Activated T-helper 1 cell treated with anti-CD3 and anti-CD28 coated beads, Interleukin-12 subunit alpha, Interleukin-12 subunit beta, Interleukin-2, Interleukin-4 antibody, amounts not matched to agents 30 ng/mL and 10 ng/mL and 1 ng/mL, durations not matched to agents 14 hours and 24 hours and 36 hours (primary cell): Measurements from ENCODE around the gene CCPG1. TPM values are rescaled to one million over a fixed set of nuclear protein-coding genes. Genes with fewer than 3 reads are reported as not detected.
"Not testable (repeated sequence)": the region's sequence is repeated elsewhere in the genome, so short reads cannot be mapped to it uniquely, and the experiment has no call there.

Experiments
- DNase-seq: peaks from one replicate; pipeline ENCODE4 v3.0.0; 2021; ENCODE audit warnings: low spot score
- H3K27ac Mint-ChIP-seq: one replicate; pipeline ENCODE4 v1.8.0; 2021; ENCODE audit warnings: mild to moderate bottlenecking, mixed read lengths
- H3K27me3 Mint-ChIP-seq: one replicate; pipeline ENCODE4 v1.8.0; 2022; ENCODE audit warnings: mild to moderate bottlenecking, moderate library complexity, mixed read lengths; ENCODE audit not compliant: insufficient read depth
- H3K36me3 Mint-ChIP-seq: one replicate; pipeline ENCODE4 v1.8.0; 2021; ENCODE audit warnings: low read depth, mixed read lengths
- H3K4me1 Mint-ChIP-seq: one replicate; pipeline ENCODE4 v1.8.0; 2021; ENCODE audit warnings: low read depth, mixed read lengths
- H3K4me3 Mint-ChIP-seq: one replicate; pipeline ENCODE4 v1.8.0; 2021; ENCODE audit warnings: mild to moderate bottlenecking, moderate library complexity, mixed read lengths
- H3K9me3 Mint-ChIP-seq: one replicate; pipeline ENCODE4 v1.8.0; 2021; ENCODE audit warnings: mixed read lengths
- intact Hi-C: fragments of 100-400 bp; cut with micrococcal nuclease; formaldehyde crosslinking; loops from one replicate; pipeline ENCODE4 v1.15.1; 2024
- total RNA-seq: library from RNA; stranded (reverse); gene quantifications from 2 replicates; pipeline ENCODE4 v1.2.3, GENCODE V29; 2022

CCPG1 gene, protein sequence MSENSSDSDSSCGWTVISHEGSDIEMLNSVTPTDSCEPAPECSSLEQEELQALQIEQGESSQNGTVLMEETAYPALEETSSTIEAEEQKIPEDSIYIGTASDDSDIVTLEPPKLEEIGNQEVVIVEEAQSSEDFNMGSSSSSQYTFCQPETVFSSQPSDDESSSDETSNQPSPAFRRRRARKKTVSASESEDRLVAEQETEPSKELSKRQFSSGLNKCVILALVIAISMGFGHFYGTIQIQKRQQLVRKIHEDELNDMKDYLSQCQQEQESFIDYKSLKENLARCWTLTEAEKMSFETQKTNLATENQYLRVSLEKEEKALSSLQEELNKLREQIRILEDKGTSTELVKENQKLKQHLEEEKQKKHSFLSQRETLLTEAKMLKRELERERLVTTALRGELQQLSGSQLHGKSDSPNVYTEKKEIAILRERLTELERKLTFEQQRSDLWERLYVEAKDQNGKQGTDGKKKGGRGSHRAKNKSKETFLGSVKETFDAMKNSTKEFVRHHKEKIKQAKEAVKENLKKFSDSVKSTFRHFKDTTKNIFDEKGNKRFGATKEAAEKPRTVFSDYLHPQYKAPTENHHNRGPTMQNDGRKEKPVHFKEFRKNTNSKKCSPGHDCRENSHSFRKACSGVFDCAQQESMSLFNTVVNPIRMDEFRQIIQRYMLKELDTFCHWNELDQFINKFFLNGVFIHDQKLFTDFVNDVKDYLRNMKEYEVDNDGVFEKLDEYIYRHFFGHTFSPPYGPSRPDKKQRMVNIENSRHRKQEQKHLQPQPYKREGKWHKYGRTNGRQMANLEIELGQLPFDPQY
- 15.0 TPM in 2 replicates for total RNA-seq

DNA sequence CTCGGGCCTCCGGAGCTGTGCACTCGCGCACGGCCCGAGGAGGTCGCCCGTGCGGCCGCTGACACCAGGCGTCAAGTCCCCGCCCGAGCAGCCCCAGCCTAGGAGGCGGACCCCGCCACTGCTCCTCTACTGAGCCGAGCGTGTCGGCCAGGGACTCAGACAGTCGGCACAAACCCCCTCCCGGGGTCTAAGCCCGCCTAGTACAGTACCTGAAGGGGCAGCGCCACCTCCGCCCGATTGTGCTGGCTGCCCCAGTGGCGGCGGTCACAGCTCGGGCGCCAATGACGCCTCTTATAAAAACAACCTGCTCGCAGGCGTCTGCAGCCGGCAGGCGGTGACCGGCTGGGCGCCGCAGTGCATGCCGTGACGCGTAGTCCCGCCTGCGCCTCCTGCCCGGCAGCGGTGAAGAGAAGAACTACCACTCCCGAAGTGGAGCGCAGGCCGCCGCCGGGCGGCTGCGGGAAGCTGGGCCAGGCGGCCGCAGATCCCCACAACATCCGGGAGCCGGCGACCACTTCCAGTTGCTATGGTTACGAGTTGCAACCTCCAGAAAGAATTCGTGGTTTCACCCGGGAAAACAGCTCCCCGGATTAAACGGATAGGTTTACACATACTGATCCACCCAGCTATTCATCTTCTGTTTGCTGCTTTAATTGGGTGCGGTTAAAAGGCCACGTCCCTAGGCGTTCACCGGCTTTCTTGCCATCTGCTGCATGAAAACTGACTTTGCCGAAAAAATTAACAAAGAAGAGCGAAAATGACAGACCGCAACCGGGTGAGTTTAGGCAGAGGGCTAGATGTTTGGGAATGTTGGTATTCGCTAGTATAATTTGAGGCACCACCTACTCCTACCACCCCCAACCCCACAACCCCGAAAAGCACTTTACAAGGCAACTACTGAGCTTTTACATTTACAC, at the start of gene CCPG1, which contains the start of gene PIERCE2:
CCPG1 (minus strand) TSS at position 348 of the 917 bp plus-strand sequence. CDS start 18,935 bp downstream, outside the sequence.
PIERCE2 (plus strand) TSS at position 484 of the 917 bp plus-strand sequence; CDS start at position 758, 274 bp downstream.
- no peaks in the 10 kb centered on the region for H3K27me3 Mint-ChIP-seq
- intact Hi-C loops = loop anchor here (1.0 to 5.0 kb wide), 8 partner anchors 27 to 834 kb away; partner anchors contain the start of genes PIGB, PIGBOS1 and RFX7
- H3K27ac Mint-ChIP-seq = peak within 1 kb of the TSS; percentile 95
- no peaks in the 10 kb centered on the region for H3K9me3 Mint-ChIP-seq
- H3K4me3 Mint-ChIP-seq = peak within 1 kb of the TSS; percentile 98
- peak; percentile 89 for DNase-seq
- peaks cover 25% of the 10 kb centered on the region for H3K4me1 Mint-ChIP-seq
- peaks cover 4% of the 10 kb centered on the region for H3K36me3 Mint-ChIP-seq

DNA sequence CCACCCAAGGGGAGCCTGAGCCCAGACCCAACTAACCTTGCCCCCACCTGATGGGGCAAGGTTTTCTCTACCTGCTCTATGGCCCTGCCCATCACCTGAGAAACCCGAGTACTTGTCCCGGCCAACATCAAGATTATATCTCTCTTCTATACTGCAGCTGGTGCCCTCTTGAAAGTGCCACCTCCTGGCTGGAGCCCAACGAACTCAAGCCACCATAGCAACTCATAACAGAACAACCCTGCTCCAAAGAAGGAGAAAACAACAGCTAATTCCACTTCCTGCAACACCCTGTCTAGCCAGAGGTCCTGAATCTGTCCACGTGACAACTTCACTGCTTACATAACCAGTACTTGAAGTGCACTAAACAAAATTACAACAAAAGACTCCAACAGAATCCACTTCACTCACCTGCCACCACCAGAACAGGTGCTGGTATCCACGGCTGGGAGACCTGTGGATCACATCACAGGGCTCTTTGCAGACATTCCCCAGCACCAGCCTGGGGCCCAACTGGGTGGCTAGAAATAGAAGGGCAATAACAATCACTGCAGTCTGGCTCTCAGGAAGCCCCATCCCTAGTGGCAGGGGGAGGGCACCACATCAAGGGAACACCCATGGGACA, 49.4 kb upstream of the CCPG1 start:
- H3K9me3 Mint-ChIP-seq = peaks cover 6% of the 10 kb centered on the region
- no peak overlapping the region for H3K4me3 Mint-ChIP-seq
- no peaks in the 10 kb centered on the region for H3K4me1 Mint-ChIP-seq
- no peak for DNase-seq
- peaks cover 2% of the 10 kb centered on the region for H3K27me3 Mint-ChIP-seq
- no peaks in the 10 kb centered on the region for H3K36me3 Mint-ChIP-seq
- no peak overlapping the region for H3K27ac Mint-ChIP-seq
- intact Hi-C loops = no loop called here

DNA sequence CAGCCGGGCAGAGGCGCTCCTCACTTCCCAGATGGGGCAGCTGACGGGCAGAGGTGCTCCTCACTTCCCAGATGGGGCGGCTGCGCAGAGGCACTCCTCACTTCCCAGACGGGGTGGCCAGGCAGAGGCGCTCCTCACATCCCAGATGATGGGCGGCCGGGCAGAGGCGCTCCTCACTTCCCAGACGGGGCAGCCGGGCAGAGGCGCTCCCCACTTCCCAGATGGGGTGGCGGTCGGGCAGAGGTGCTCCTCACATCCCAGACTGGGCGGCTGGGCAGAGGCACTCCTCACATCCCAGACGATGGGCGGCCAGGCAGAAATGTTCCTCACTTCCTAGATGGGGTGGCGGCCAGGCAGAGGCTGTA, 38.9 kb upstream of the CCPG1 start:
- intact Hi-C loops, H3K4me3 Mint-ChIP-seq, H3K27me3 Mint-ChIP-seq, DNase-seq, H3K9me3 Mint-ChIP-seq, H3K4me1 Mint-ChIP-seq, H3K36me3 Mint-ChIP-seq, H3K27ac Mint-ChIP-seq: not testable (repeated sequence)

DNA sequence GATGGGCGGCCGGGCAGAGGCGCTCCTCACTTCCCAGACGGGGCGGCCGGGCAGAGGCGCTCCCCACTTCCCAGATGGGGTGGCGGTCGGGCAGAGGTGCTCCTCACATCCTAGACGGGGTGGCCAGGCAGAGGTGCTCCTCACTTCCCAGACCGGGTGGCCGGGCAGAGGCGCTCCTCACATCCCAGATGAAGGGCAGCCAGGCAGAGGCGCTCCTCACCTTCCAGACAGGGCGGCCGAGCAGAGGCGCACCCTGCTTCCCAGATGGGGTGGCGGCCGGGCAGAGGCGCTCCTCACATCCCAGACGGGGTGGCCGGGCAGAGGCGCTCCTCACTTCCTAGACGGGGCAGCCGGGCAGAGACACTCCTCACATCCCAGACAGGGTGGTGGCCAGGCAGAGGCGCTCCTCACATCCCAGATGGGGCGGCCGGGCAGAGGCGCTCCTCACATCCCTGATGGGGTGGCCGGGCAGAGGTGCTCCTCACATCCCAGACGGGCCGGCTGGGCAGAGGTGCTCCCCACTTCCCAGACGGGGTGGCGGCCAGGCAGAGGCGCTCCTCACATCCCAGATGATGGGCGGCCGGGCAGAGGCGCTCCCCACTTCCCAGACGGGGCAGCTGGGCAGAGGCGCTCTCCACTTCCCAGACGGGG, 38.3 kb upstream of the CCPG1 start:
- H3K27ac Mint-ChIP-seq, H3K4me3 Mint-ChIP-seq, H3K4me1 Mint-ChIP-seq, H3K36me3 Mint-ChIP-seq, DNase-seq, H3K9me3 Mint-ChIP-seq, intact Hi-C loops, H3K27me3 Mint-ChIP-seq: not testable (repeated sequence)

DNA sequence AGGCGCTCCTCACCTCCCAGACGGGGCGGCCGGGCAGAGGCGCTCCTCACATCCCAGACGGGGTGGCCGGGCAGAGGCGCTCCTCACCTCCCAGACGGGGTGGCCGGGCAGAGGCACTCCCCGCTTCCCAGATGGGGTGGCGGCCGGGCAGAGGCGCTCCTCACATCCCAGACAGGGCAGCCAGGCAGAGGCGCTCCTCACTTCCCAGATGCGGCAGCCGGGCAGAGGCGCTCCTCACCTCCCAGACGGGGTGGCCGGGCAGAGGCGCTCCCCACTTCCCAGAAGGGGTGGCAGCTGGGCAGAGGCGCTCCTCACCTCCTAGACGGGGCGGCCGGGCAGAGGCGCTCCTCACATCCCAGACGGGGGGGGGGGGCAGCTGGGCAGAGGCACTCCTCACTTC, 37.8 kb upstream of the CCPG1 start:
- H3K9me3 Mint-ChIP-seq, H3K4me3 Mint-ChIP-seq, intact Hi-C loops, H3K4me1 Mint-ChIP-seq, H3K36me3 Mint-ChIP-seq, DNase-seq, H3K27me3 Mint-ChIP-seq, H3K27ac Mint-ChIP-seq: not testable (repeated sequence)

DNA sequence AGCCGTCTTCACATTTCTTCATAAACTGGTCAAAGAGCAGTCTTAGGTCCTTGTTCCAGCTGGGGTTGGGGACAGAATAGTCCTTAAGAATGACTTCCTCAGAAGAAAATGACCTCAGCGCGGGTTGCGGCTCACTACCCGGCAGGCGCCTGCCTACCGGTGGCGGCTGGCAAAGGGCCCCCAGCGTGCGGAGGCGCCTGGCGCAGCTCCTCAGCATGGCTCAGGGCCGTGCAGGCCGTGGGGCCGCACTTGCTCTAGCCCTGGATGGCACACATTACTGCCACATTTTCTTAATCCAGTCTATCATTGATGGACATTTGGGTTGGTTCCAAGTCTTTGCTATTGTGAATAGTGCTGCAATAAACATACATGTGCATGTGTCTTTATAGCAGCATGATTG, 35.0 kb upstream of the CCPG1 start:
- H3K9me3 Mint-ChIP-seq, H3K27ac Mint-ChIP-seq, H3K4me1 Mint-ChIP-seq, DNase-seq, intact Hi-C loops, H3K4me3 Mint-ChIP-seq, H3K27me3 Mint-ChIP-seq, H3K36me3 Mint-ChIP-seq: not testable (repeated sequence)

DNA sequence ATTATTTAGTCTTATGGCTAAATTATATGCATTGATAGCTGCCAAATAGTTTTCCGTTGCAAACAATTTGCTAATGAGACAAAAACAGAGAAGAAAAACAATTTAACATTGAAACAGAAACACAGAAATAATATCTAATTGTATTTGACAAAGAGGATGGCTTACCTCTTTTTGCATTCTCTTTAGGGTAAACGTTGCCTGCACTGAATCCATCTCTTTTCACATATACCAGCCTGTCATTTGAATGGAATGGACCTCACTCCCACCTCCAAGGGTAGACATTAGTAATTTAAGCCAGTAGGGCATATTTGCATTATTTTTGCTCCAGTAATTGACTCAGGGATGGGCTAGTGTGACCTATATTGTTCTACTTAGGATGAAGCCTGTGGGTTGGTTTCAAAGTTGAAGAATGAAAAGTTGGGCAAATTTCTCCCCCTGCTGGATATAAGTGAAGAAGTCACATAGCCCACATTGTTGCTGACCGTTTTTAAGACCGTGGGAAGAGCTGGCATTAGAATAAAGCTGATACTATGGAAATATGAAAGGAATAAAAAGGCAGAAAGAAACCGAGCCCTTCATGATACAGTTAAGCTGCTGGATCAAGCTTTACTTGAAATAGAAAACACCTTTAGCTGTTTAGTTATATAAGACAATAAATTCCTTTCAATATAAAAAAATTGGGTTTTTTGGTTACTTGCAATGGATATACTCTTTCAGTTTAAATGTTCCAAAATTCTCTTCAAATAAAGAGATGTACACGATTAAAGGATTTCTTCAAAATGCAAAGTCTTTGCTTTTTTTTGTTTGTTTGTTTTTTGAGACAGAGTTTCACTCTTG, 27.0 kb upstream of the CCPG1 start:
- Mint-ChIP-seq H3K4me1 (peaks cover 11% of the 10 kb centered on the region), H3K36me3 (no peaks in the 10 kb centered on the region), H3K27me3 (peaks cover 4% of the 10 kb centered on the region), H3K9me3 (no peaks in the 10 kb centered on the region), H3K27ac (no peak overlapping the region), H3K4me3 (no peak overlapping the region)
- peak; percentile 1 for DNase-seq
- intact Hi-C loops = loop anchor here (1.0 to 10.0 kb wide), 6 partner anchors 27 to 1350 kb away; partner anchors contain the start of genes CCPG1, PIERCE2 and RSL24D1

DNA sequence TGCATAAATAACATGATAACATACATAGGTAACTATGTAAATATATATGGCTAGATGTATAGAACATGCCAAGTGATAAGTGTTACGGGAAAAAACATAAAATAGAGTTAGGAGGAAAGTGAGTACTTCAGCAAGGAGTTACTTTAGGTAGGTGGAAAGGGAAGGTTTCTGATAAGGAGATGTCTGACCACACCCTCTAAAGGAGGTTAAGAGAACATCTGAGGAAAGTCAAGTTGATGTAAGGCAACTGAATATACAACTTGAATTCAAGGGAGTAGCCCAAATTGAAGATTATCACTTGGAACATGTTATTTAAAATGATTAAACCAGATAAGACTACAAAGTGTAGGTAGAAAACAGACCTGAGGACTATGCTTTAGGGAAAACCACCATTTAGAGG, 13.9 kb upstream of the CCPG1 start:
- intact Hi-C loops = no loop called here
- Mint-ChIP-seq H3K4me1 (no peaks in the 10 kb centered on the region), H3K4me3 (no peak overlapping the region), H3K36me3 (no peaks in the 10 kb centered on the region), H3K9me3 (no peaks in the 10 kb centered on the region), H3K27ac (no peak overlapping the region), H3K27me3 (peaks cover 2% of the 10 kb centered on the region)
- DNase-seq = no peak

DNA sequence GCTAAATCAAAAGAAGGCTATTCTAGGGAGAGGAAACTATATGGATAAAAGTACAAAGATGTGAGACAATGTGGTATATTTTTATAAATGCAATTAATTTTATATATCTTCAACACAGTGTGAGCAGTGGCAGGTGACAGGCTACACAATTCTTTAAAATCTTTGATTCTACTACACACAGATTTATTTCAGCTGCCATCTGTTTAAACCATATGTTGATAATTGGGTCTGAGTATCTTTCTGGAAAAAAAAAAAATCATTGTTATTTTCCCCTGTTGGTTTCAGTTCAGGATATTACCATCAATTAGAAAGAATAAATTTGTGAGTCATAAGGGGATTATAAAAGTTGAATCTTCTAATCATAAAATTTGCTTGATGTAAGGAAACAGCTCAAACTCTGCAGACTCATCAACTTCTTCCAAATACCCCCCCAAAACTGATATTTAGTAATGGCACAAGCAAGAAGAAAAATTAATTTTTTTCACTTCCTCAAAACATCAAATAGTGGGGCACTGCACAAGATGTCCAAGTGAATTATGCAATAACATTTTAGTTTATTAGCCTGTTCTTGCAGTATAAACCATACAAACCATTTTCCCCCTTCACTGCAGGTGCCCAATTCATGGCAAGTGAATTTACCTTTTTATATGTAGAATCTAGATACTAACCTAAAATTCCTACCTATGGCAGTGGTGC, 12.2 kb upstream of the CCPG1 start:
- intact Hi-C loops = no loop called here
- H3K4me3 Mint-ChIP-seq = no peak overlapping the region
- no peaks in the 10 kb centered on the region for H3K36me3 Mint-ChIP-seq
- H3K27me3 Mint-ChIP-seq = peaks cover 4% of the 10 kb centered on the region
- no peaks in the 10 kb centered on the region for H3K4me1 Mint-ChIP-seq
- H3K27ac Mint-ChIP-seq = no peak overlapping the region
- no peaks in the 10 kb centered on the region for H3K9me3 Mint-ChIP-seq
- no peak for DNase-seq

DNA sequence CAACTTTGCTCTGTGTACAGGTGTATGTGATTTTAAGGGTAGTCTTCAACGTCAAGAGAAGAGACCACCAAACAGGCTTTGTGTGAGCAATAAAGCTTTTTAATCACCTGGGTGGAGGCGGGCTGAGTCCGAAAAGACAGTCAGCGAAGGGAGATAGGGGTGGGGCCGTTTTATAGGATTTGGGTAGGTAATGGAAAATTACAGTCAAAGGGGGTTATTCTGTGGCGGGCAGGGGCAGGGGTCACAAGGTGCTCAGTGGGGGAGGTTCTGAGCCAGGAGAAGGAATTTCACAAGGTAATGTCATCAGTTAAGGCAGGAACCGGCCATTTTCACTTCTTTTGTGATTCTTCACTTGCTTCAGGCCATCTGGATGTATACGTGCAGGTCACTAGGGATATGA, 9.5 kb upstream of the CCPG1 start:
- H3K4me3 Mint-ChIP-seq, intact Hi-C loops, H3K9me3 Mint-ChIP-seq, H3K4me1 Mint-ChIP-seq, DNase-seq, H3K36me3 Mint-ChIP-seq, H3K27ac Mint-ChIP-seq, H3K27me3 Mint-ChIP-seq: not testable (repeated sequence)

DNA sequence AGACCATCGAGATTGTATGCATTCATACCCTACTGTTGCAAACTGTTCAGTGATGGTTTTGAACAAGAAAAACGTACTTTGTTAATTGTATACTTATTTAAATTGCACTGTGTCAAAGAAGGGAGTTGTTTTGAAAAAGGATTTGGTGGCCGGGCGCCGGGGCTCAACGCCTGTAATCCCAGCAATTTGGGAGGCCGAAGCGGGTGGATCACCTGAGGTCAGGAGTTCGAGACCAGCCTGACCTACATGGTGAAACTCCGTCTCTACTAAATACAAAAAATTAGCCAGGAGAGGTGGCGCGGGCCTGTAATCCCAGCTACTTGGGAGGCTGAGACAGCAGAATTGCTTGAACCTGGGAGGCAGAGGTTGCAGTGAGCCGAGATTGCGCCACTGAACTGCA, 817 bp upstream of the CCPG1 start:
- H3K36me3 Mint-ChIP-seq, H3K9me3 Mint-ChIP-seq, H3K27me3 Mint-ChIP-seq, DNase-seq: not testable (repeated sequence)
- Mint-ChIP-seq H3K27ac (peak overlapping the region; percentile 95), H3K4me3 (peak overlapping the region; percentile 98), H3K4me1 (peaks cover 19% of the 10 kb centered on the region)
- intact Hi-C loops = loop anchor here (1.0 to 5.0 kb wide), 8 partner anchors 26 to 833 kb away; partner anchors contain the start of genes PIGB, PIGBOS1 and RFX7
